Activated CD8-positive, alpha-beta memory T cell treated with anti-CD3 and anti-CD28 coated beads for 48 hours (primary cell): ENCODE measurements around the gene IMPACT.

Experiments
- DNase-seq, 3 experiments: peaks; one replicate each; pipeline ENCODE4 v3.0.0-alpha.2; 2020; ENCODE audit warnings: low read depth in 2 of 3, low spot score in 2 of 3

The IMPACT gene

DNA sequence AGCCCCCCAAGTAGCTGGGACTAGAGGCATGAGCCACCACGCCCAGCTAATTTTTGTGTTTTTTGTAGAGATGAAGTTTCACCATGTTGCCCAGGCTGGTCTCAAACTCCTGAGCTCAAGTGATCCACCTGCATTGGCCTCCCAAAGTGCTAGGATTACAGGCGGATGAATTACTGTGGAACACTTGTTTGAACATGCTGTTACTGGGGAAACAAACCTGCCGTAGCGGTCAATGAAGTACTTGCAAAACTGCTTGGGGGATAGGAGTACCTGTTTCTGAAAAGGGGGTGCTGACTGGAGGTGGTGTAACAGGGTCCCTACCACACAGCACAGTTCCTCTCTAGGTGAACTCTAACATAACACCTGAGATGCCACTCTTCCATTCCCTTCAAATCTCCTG, 5.9 kb upstream of the IMPACT start:
- no peak for DNase-seq

DNA sequence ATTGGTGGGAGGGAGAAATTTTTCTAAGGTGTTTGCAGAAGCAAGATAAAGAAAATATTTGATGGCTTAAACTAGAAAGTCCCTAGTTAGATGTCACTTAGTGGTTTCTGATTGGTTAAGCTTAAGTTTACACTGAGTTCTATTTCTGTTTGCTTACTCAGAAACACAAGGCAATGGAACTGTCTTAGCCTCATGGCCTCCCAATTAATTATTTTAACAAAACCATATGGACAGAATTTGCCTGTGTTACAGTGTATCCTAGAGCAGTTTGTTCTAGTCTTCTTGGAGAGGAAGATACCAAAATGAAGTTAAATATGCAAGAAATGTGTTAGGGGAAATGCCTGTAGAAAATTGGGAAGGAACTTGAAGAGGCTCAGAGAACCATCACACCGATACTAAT, 4.6 kb upstream of the IMPACT start:
- DNase-seq, result no peak

- no peak for DNase-seq
These were observed 435 bp upstream of the IMPACT start for GRCh38 chr18:24426073-24426397.

DNA sequence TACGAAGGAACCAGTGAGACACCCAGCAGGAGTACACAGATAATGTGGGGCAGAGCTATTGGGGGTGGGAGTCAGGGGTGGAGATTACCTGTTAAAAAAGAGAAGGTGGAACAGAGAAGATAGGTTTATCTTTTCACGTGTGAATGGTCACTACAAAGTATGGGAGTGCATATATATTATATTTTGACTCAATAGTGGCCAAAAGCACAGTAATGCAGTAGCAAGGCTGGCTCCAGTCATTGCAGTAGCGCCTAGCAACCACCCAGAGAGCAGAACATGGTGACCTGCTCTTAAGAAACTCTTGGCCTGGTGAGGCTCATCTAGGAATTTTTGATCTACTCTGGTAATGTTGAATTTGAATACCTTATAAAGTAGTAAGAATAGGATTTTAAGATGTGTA, 1.0 kb downstream of the IMPACT start:
- DNase-seq, result no peak

GRCh38 chr18:24428709-24429108, 2.2 kb downstream of the IMPACT start:
- DNase-seq, result no peak

DNA sequence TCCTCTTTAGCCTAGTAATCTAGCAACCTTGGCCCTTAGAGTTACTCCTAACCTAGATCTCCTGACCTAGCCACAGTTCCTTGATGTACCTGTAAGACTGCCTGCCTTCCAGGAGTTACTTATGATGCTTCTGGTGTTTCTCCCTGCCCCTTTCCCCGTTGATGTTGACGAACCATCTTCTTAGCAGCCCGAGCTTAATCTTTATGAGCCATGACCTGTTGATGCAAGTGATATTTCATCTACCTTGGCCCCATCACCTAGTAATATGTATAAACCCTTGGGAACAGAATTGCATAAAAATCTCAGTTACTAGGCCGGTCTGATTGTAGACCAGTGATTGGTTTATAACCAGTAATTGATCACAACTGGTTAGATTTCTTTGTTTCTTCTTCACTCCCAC, 2.7 kb downstream of the IMPACT start:
- no peak for DNase-seq

DNA sequence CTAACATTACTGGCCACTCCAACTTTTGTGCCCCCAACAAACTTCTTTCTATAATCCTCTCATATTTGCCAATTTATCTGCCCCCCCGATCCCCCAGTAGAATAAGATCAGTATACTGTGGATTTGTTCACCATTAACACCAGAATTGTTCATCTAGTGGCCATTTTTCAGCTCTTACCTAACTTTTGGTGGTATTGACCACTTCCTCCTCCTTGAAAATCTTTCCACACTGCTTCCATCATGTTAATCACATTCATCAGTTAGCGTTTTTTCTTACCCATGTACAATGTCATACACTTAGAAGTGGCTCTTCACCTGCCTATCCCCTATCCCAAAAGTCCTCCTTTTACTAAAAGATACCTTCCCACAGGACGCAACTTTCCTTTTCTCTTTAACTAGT, 6.1 kb downstream of the IMPACT start:
- DNase-seq, result no peak

- no peak for DNase-seq
These were observed 10.5 kb downstream of the IMPACT start for GRCh38 chr18:24436939-24437338.

DNA sequence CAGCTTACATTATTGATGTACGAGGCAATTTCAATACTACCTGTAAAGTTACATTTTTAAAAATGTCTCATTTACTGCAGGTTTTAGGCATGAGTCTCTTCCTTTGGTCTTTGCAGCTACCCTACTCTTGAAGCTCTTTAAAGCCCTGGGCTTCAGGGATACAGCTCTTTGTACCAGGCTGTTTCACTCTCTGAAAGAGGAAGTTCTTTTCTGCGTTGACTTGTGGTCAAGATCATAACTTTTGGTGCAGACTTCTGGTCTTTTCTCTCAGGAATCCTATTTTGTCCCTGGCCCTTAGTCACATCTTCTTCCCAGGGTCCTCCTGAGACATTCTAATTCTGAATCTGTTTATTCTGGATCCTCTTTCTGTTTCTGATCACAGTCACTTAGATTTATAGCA, 17.4 kb downstream of the IMPACT start:
- no peak for DNase-seq

- DNase-seq, result no peak
These were observed 20.0 kb downstream of the IMPACT start for GRCh38 chr18:24446453-24446852.

GRCh38 chr18:24446953-24447538, 20.6 kb downstream of the IMPACT start:
- no peak for DNase-seq

GRCh38 chr18:24447961-24448360, 21.5 kb downstream of the IMPACT start:
- DNase-seq, result no peak

GRCh38 chr18:24456549-24456948, 30.1 kb downstream of the IMPACT start:
- DNase-seq, result no peak

- DNase-seq, result no peak
These were observed 33.3 kb downstream of the IMPACT start for GRCh38 chr18:24459772-24460171.

- DNase-seq, result no peak
These were observed 33.9 kb downstream of the IMPACT start, which contains the start of gene HRH4 for GRCh38 chr18:24460388-24460787. HRH4 (plus strand) TSS chr18:24460637; CDS start chr18:24460729, 92 bp downstream.

- DNase-seq, result no peak
These were observed 35.5 kb downstream of the IMPACT start for GRCh38 chr18:24461996-24462395.

- DNase-seq, result no peak
These were observed 36.6 kb downstream of the IMPACT start for GRCh38 chr18:24462838-24463775.

DNA sequence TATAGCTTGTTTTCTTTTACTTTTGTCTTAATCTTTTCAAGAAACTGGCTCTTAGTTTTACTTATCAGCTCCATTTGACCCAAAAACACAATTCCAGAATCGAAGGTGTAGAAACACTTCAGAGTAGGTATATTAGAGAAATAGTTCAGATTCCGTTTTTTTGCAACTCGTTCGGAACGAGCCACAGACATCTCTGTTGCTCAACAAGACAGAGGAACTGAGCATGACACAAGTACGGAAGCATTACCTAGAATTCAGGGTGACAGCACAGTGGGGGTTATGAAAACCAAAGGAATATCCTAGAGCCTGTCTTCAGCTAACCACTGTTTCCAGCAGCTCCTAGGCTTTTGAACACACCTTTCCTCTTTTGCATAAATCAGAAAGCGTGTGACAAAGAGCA, 39.0 kb downstream of the IMPACT start:
- no peak for DNase-seq

DNA sequence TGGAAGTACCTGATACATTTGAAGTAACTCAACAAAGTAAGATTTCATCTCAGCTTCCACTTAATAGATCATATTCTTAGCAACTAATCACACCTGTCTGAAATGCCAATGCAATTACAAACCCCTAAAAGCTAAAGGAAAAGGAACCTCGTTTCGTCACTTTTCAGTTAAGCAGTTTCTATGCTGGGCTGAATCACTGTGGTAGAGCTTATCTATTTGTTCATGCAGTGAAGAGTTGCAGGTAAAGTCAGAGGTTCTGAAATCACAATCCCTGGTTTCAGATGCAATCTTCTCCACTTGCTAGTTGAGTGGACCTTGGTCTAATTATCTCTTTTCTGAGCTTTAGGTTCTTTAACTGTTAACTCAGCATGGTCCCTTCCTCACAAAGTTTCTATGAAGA, 40.3 kb downstream of the IMPACT start:
- DNase-seq, result no peak

DNA sequence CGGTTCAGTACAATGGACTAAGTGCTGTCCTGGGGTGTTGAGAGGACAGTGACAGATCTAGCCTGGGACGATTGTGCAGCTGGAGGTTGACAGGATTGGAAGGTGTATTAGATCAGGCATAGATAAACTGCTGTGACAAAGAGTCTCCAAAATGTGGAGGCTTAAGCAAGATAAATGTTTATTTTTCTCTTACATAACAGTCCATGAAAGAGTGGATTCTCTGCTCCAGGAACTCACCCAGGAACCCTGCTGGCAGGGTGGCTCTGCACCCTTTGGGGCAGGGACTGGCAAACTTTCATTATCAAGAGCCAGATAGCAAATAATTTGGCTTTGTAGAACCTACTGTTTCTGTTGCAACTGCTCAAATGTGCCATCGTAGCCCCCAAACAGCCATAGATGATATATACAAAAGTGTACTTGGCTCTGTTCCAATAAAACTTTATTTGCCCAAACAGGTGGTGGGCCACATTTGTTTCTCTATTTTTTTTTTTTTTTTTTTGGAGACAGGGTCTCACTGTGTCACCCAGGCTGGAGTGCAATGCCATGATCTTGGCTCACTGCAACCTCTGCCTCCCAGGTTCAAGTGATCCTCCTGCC, 43.6 kb downstream of the IMPACT start:
- DNase-seq, result no peak

DNA sequence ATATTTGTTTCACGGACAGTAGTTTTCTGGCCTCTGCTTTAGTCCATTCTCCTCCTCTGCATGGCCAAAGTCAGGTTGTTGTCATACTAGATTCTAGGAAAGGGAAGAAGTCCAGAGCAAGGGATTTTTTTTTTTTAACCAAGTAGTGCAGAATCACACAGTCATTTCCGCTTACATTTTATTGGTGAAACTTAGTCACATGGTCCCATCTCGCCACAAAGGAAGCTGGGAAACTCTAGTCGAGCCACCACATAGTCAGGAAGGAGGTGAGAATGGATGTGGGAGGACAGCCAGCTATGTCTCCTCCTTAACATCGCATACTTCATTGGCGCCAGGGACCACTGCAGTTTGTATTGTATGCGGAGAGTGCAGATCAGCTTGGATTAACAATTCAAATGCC, 44.3 kb downstream of the IMPACT start:
- no peak for DNase-seq

DNA sequence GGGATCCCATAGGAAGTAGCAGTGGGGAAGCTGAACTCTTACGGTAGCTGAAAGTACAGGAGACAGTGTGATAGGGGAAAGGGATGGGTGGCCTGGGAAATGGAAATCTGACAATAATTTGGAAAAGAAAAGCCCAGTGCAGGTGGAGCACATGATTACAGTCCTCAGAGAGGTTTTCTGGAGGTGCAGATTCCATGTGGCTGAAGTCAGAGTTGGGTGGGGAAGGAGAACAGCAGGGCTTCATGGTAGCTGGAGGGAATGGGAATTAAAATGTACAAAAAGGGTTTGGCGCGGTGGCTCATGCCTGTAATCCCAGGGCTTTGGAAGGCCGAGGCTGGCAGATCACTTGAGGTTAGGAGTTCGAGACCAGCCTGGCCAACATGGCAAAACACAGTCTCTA, 46.1 kb downstream of the IMPACT start:
- no peak for DNase-seq
